K562 (cell line): ENCODE measurements around the gene RASL11A. TPM values are rescaled to one million over a fixed set of nuclear protein-coding genes. Genes with fewer than 3 reads are reported as not detected.

ENCODE experiments used
- ATAC-seq: fragments of 200-7000 bp; cut with Tn5 transposase; 3 replicates; pipeline ENCODE4 v1.9.1; 2020; ENCODE audit warnings: moderate library complexity
- BruUV-seq: library from RNA; stranded (reverse); fragments of 400-500 nt; replicated peaks from 2 replicates; lab custom pipeline; 2021; lab: Mats Ljungman, UMichigan
- CTCF ChIA-PET: fragments of 300-600 bp; formaldehyde crosslinking; extraction: SDS; loops from one replicate; lab custom pipeline; 2021; ENCODE audit warnings: low intra/inter-chr PET ratio; lab: Yijun Ruan, JAX
- POLR2A ChIA-PET: fragments of 300-600, 350-650 bp; sonication (Branson Sonifier 250); formaldehyde crosslinking; extraction: SDS; loops from one replicate; lab custom pipeline; 2021; ENCODE audit warnings: antibody characterized with exemption, inconsistent platforms; lab: Yijun Ruan, JAX
- DNase-seq, 4 experiments: peaks; one replicate each; pipeline versions ENCODE4 v3.0.0 to v3.0.0-alpha.2; 2011 to 2018; ENCODE audit warnings: low spot score in 3 of 4, mixed read lengths in 3 of 4; ENCODE audit errors: extremely low read depth in 1 of 4
- FAIRE-seq: peaks from 2 replicates; lab custom pipeline; 2011; peaks lifted over from hg19 to GRCh38; lab: Jason Lieb, UNC
- H2AFZ ChIP-seq: 2 replicates; pipeline ENCODE4 v1.6.0; 2011; ENCODE audit warnings: low read depth, low read length, control low read depth, inconsistent platforms
- H3K27ac ChIP-seq: fragments of 200-600 bp; 3 replicates; pipeline ENCODE4 v1.8.0; 2011; ENCODE audit warnings: low read depth, mild to moderate bottlenecking, control low read depth, inconsistent platforms, low read length, moderate library complexity, mixed read lengths; ENCODE audit errors: extremely low read depth
- H3K27me3 ChIP-seq, 2 experiments: fragments of 300-600 bp in 1 of 2; 2 replicates in 1 of 2; 3 replicates in 1 of 2; pipeline versions ENCODE4 v1.6.0 to v1.8.0; 2011; ENCODE audit warnings: inconsistent platforms in 2 of 2, low read length in 2 of 2, mild to moderate bottlenecking in 1 of 2, mixed read lengths in 1 of 2, moderate library complexity in 1 of 2; ENCODE audit not compliant: control insufficient read depth in 2 of 2, insufficient read depth in 2 of 2
- H3K36me3 ChIP-seq: fragments of 300-600 bp; 3 replicates; pipeline ENCODE4 v1.8.0; 2011; ENCODE audit warnings: mild to moderate bottlenecking, low read length, inconsistent platforms; ENCODE audit not compliant: control insufficient read depth, insufficient read depth
- H3K4me1 ChIP-seq, 2 experiments: fragments of 200-600 bp in 1 of 2; replicated peaks in 1 of 2; 2 replicates in 1 of 2; 3 replicates in 1 of 2; pipeline versions ENCODE4 v1.5.1 to v1.8.0; 2011; ENCODE audit warnings: inconsistent platforms in 2 of 2, low read length in 2 of 2, mild to moderate bottlenecking in 1 of 2, mixed read lengths in 1 of 2, moderate library complexity in 1 of 2; ENCODE audit not compliant: control insufficient read depth in 2 of 2, insufficient read depth in 2 of 2
- H3K4me2 ChIP-seq: 2 replicates; pipeline ENCODE4 v1.6.1; 2011; ENCODE audit warnings: low read length, control low read depth, inconsistent platforms, mixed read lengths; ENCODE audit not compliant: insufficient read depth
- H3K4me3 ChIP-seq: fragments of 200-600 bp; sonication (generic), shearing (Covaris generic); 2 replicates; pipeline ENCODE4 v1.5.1; 2016; ENCODE audit warnings: control low read depth, inconsistent platforms
- H3K79me2 ChIP-seq: fragments of 200-600 bp; 3 replicates; pipeline ENCODE4 v1.8.0; 2011; ENCODE audit warnings: low read length, inconsistent platforms; ENCODE audit not compliant: control insufficient read depth, insufficient read depth
- H3K9ac ChIP-seq, 2 experiments: 2 replicates each; pipeline versions ENCODE4 v1.6.0 to v1.6.1; 2011; ENCODE audit warnings: low read depth in 2 of 2, low read length in 2 of 2, control low read depth in 1 of 2, inconsistent platforms in 1 of 2, mild to moderate bottlenecking in 1 of 2, mixed read lengths in 1 of 2; ENCODE audit not compliant: insufficient read depth in 1 of 2
- H3K9me1 ChIP-seq: one replicate; pipeline ENCODE4 v1.6.0; 2011; ENCODE audit warnings: inconsistent platforms, mild to moderate bottlenecking, low read length, moderate library complexity; ENCODE audit not compliant: control insufficient read depth, insufficient read depth
- H3K9me3 ChIP-seq: replicated peaks from 2 replicates; pipeline ENCODE4 v1.5.1; 2011; ENCODE audit warnings: low read depth, low read length, inconsistent platforms; ENCODE audit not compliant: control insufficient read depth, insufficient read depth
- H4K20me1 ChIP-seq: replicated peaks from 2 replicates; pipeline ENCODE4 v1.6.1; 2011; ENCODE audit warnings: low read length, inconsistent platforms, mixed read lengths; ENCODE audit not compliant: control insufficient read depth, insufficient read depth
- ATF3 ChIP-seq, 2 experiments: fragments of 450-650 bp in 1 of 2; sonication (generic) in 1 of 2; formaldehyde crosslinking in 1 of 2; IDR thresholded peaks in 1 of 2; conservative IDR thresholded peaks in 1 of 2; 2 replicates each; pipeline versions ENCODE4 v1.6.1 to v1.8.1; 2016 to 2023; ENCODE audit warnings: mild to moderate bottlenecking in 2 of 2, moderate library complexity in 2 of 2, inconsistent platforms in 1 of 2, missing genetic modification reagents in 1 of 2
- CBFB ChIP-seq: sonication (generic); formaldehyde crosslinking; IDR thresholded peaks from 2 replicates; pipeline ENCODE4 v1.4.0; 2020; ENCODE audit warnings: mild to moderate bottlenecking, missing genetic modification reagents
- CBX1 ChIP-seq: sonication (generic); IDR thresholded peaks from 2 replicates; pipeline ENCODE4 v1.6.1; 2016; ENCODE audit warnings: antibody characterized with exemption, low read depth, mild to moderate bottlenecking
- CSDE1 ChIP-seq, 2 experiments: fragments of 450-650 bp; IDR thresholded peaks; 2 replicates each; pipeline ENCODE4 v1.6.1; 2016; ENCODE audit warnings: mild to moderate bottlenecking in 1 of 2
- E2F5 ChIP-seq: sonication (generic); formaldehyde crosslinking; IDR thresholded peaks from 2 replicates; pipeline ENCODE4 v1.8.0; 2022; ENCODE audit warnings: mild to moderate bottlenecking, missing genetic modification reagents
- MCM7 ChIP-seq, 2 experiments: fragments of 450-650 bp; IDR thresholded peaks; 2 replicates each; pipeline ENCODE4 v1.6.1; 2016 to 2018
- POLR2H ChIP-seq: IDR thresholded peaks from 2 replicates; pipeline ENCODE4 v1.6.1; 2016; ENCODE audit warnings: missing genetic modification characterization, low read depth, mild to moderate bottlenecking, control low read depth, missing compliant biosample characterization, moderate library complexity
- RFX1 ChIP-seq: fragments of 450-650 bp; IDR thresholded peaks from 2 replicates; pipeline ENCODE4 v1.6.1; 2016; ENCODE audit warnings: mild to moderate bottlenecking, moderate library complexity
- SAP30 ChIP-seq: fragments of 200-600 bp; sonication (generic); IDR thresholded peaks from 2 replicates; pipeline ENCODE4 v1.6.1; 2012; ENCODE audit warnings: borderline replicate concordance, low read depth, mild to moderate bottlenecking, moderate library complexity, low read length, control low read depth, inconsistent platforms; ENCODE audit not compliant: insufficient read depth, poor library complexity, severe bottlenecking
- SMAD4 ChIP-seq: fragments of 250-450 bp; sonication (Bioruptor Pico); conservative IDR thresholded peaks from 2 replicates; pipeline ENCODE4 v1.8.0; 2021; ENCODE audit warnings: inconsistent platforms, mild to moderate bottlenecking, moderate library complexity
- SNAPC5 ChIP-seq: fragments of 250-450 bp; sonication (Bioruptor Pico); IDR thresholded peaks from 2 replicates; pipeline ENCODE4 v1.8.0; 2021; ENCODE audit warnings: moderate library complexity, mild to moderate bottlenecking, inconsistent platforms
- STAT6 ChIP-seq: sonication (generic); formaldehyde crosslinking; IDR thresholded peaks from 2 replicates; pipeline ENCODE4 v1.8.1; 2023; ENCODE audit warnings: mild to moderate bottlenecking, missing genetic modification reagents
- TCF7 ChIP-seq: sonication (generic); IDR thresholded peaks from 2 replicates; pipeline ENCODE4 v1.6.1; 2016; ENCODE audit warnings: antibody characterized with exemption, borderline replicate concordance
- ZC3H8 ChIP-seq: fragments of 450-650 bp; IDR thresholded peaks from 2 replicates; pipeline ENCODE4 v1.6.1; 2017
- WGBS: fragments of 100-300 bp; shearing (Covaris generic); methylation state at CpG from one replicate; pipeline ENCODE4 v1.1.6; 2016; ENCODE audit warnings: low coverage, mixed read lengths; ENCODE audit not compliant: insufficient coverage; ENCODE audit errors: missing lambda C conversion rate; 5-methylcytosine and 5-hydroxymethylcytosine counted together
- in situ Hi-C: fragments of 300-500 bp; cut with MboI; formaldehyde crosslinking; loops from 4 replicates; pipeline ENCODE4 v1.15.0; 2018; ENCODE audit warnings: inconsistent platforms, mixed read lengths
- intact Hi-C: fragments of 100-400 bp; cut with micrococcal nuclease; formaldehyde crosslinking; loops from 2 replicates; pipeline ENCODE4 v1.14.2; 2022
- polyA plus RNA-seq, 8 experiments: library from polyadenylated mRNA; depleted of rRNA in 4 of 8; stranded (reverse) in 5 of 8; unstranded in 3 of 8; fragments of >200 nt; fragmentation: Nextera tagmentation in 2 of 8; fragmentation: Illumina TruSeq in 1 of 8; extraction: Ambion mirVana in 2 of 8; extraction: Trizol in 1 of 8; gene quantifications; 2 replicates each; pipeline versions ENCODE4 v1.2.1 to v1.2.3, GENCODE V29; 2011 to 2014; ENCODE audit warnings: inconsistent platforms in 1 of 8, missing spikeins in 1 of 8
- total RNA-seq, 7 experiments: library from RNA; depleted of rRNA in 6 of 7; stranded (reverse); fragments of >200 nt in 6 of 7; fragmentation: Illumina TruSeq in 2 of 7; extraction: Trizol in 2 of 7; gene quantifications; 2 replicates each; pipeline versions ENCODE4 v1.2.1 to v1.2.3, GENCODE V29; 2011 to 2021; ENCODE audit warnings: low replicate concordance in 1 of 7

RASL11A gene
- total and polyA plus RNA-seq, 9 of the 15 experiments (the other 6 are each of a cell fraction or from before 2014, with no cell fraction given) = 0.11 to 2.2 (median 1.5) TPM; not detected in 1

- ChIA-PET CTCF (no interaction called here), POLR2A (interaction anchor here (0.7 kb wide), 1 partner anchor 106 kb away, joined by 3 read pairs; no protein-coding TSS in a partner anchor)
- Histone ChIP-seq H3K9me1 (no peaks in the 10 kb centered on the region), H3K4me1 (no peaks in the 10 kb centered on the region), H3K27me3 (peaks cover 15 to 29% of the 10 kb centered on the region in 2 experiments; a peak in 3 of 5 replicates), H3K9ac (no peak overlapping the region), H3K79me2 (no peaks in the 10 kb centered on the region), H3K27ac (no peak overlapping the region), H4K20me1 (no peaks in the 10 kb centered on the region), H3K4me2 (no peak overlapping the region), H3K9me3 (no peaks in the 10 kb centered on the region; the same call in 1 of the 2 replicates), H2AFZ (no peak overlapping the region), H3K4me3 (no peak overlapping the region), H3K36me3 (no peaks in the 10 kb centered on the region)
- 3% methylated on average over 8 of the region's 8 CpGs for WGBS
- ATAC-seq (no peak), DNase-seq (no peak), FAIRE-seq (no peak)
- TF ChIP-seq CSDE1 (IDR thresholded peaks at IDR 0.05) = no peak
- no peak for TF ChIP-seq ZC3H8
- no peak for TF ChIP-seq SMAD4 (CRISPR knock-in tag)
- TF ChIP-seq TCF7 = no peak
- TF ChIP-seq CBX1 = no peak
- no peak for TF ChIP-seq SAP30
- no peak for TF ChIP-seq RFX1
- no peak for TF ChIP-seq STAT6 (CRISPR knock-in tag)
- no peak for TF ChIP-seq E2F5 (CRISPR knock-in tag)
- TF ChIP-seq SNAPC5 (CRISPR knock-in tag) = no peak
- TF ChIP-seq CBFB (CRISPR knock-in tag) = no peak
- no peak for TF ChIP-seq POLR2H (tag)
- TF ChIP-seq ATF3 (IDR thresholded peaks at IDR 0.05) = no peak
- no peak for TF ChIP-seq ATF3 (CRISPR knock-in tag; conservative IDR thresholded peaks at IDR 0.05)
- no peak for TF ChIP-seq MCM7 (IDR thresholded peaks at IDR 0.05)
- intact Hi-C loops (no loop called here), in situ Hi-C loops (no loop called here)
- BruUV-seq = no TSS peak
Measured at GRCh38 chr13:27293076-27293691, 22.6 kb downstream of the RASL11A start.
